GM23338 (cell line): ENCODE data around the gene ADGRB2. TPM values are rescaled to one million over a fixed set of nuclear protein-coding genes. Genes with fewer than 3 reads are reported as not detected.
A peak's percentile ranks its signal among the peaks of the same experiment; 100 is the strongest.

Source experiments
- ATAC-seq: fragments of 200-7000 bp; cut with Tn5 transposase; 3 replicates; pipeline ENCODE4 v1.9.1; 2020
- DNase-seq: peaks from one replicate; pipeline ENCODE4 v3.0.0-alpha.2; 2015; ENCODE audit warnings: low spot score
- H2AFZ ChIP-seq: fragments of 200-600 bp; sonication (generic); 2 replicates; pipeline ENCODE4 v1.8.0; 2016; ENCODE audit warnings: antibody characterized with exemption, mild to moderate bottlenecking, moderate library complexity
- H3F3A ChIP-seq: fragments of 200-600 bp; sonication (generic); replicated peaks from 2 replicates; pipeline ENCODE4 v1.8.0; 2017; ENCODE audit warnings: antibody characterized with exemption, mixed run types, low read depth
- H3K27ac ChIP-seq: fragments of 200-600 bp; sonication (generic); 2 replicates; pipeline ENCODE4 v1.6.1; 2016; ENCODE audit warnings: low read depth
- H3K27me3 ChIP-seq: fragments of 200-600 bp; sonication (generic); 2 replicates; pipeline ENCODE4 v1.8.0; 2016; ENCODE audit warnings: mild to moderate bottlenecking, mixed run types, moderate library complexity; ENCODE audit not compliant: insufficient read depth
- H3K36me3 ChIP-seq: fragments of 200-600 bp; sonication (generic); 2 replicates; pipeline ENCODE4 v1.8.0; 2016; ENCODE audit warnings: mild to moderate bottlenecking; ENCODE audit not compliant: insufficient read depth
- H3K4me1 ChIP-seq: fragments of 200-600 bp; sonication (generic); 2 replicates; pipeline ENCODE4 v1.8.0; 2016; ENCODE audit warnings: mild to moderate bottlenecking, moderate library complexity; ENCODE audit not compliant: insufficient read depth
- H3K4me2 ChIP-seq: fragments of 200-600 bp; sonication (generic); 2 replicates; pipeline ENCODE4 v1.7.1; 2017; ENCODE audit warnings: mixed run types
- H3K4me3 ChIP-seq: fragments of 200-600 bp; sonication (generic); 2 replicates; pipeline ENCODE4 v1.6.1; 2016; ENCODE audit warnings: mixed run types
- H3K79me2 ChIP-seq: fragments of 200-600 bp; sonication (generic); replicated peaks from 2 replicates; pipeline ENCODE4 v1.8.0; 2017; ENCODE audit warnings: mild to moderate bottlenecking; ENCODE audit not compliant: insufficient read depth
- H3K9me2 ChIP-seq: fragments of 200-600 bp; sonication (generic); 2 replicates; pipeline ENCODE4 v1.8.0; 2017; ENCODE audit not compliant: insufficient read depth
- H4K20me1 ChIP-seq: fragments of 200-600 bp; sonication (generic); replicated peaks from 2 replicates; pipeline ENCODE4 v1.8.0; 2017; ENCODE audit warnings: mild to moderate bottlenecking; ENCODE audit not compliant: insufficient read depth
- H3K27ac Mint-ChIP-seq: 2 replicates; pipeline ENCODE4 v1.8.0; 2020; ENCODE audit warnings: inconsistent platforms, mild to moderate bottlenecking, moderate library complexity, mixed read lengths
- H3K27me3 Mint-ChIP-seq: 3 replicates; pipeline ENCODE4 v1.8.0; 2022; ENCODE audit warnings: low read depth, mild to moderate bottlenecking, moderate library complexity, mixed read lengths, inconsistent platforms; ENCODE audit not compliant: insufficient read depth, poor library complexity
- H3K36me3 Mint-ChIP-seq: 3 replicates; pipeline ENCODE4 v1.8.0; 2021; ENCODE audit warnings: low read depth, mild to moderate bottlenecking, inconsistent platforms, moderate library complexity, mixed read lengths
- H3K4me1 Mint-ChIP-seq: 3 replicates; pipeline ENCODE4 v1.8.0; 2020; ENCODE audit warnings: mild to moderate bottlenecking, inconsistent platforms, mixed read lengths
- H3K4me3 Mint-ChIP-seq: 3 replicates; pipeline ENCODE4 v1.8.0; 2021; ENCODE audit warnings: moderate library complexity, mild to moderate bottlenecking, inconsistent platforms, mixed read lengths
- H3K9me3 Mint-ChIP-seq: 3 replicates; pipeline ENCODE4 v1.8.0; 2020; ENCODE audit warnings: moderate library complexity, mild to moderate bottlenecking, inconsistent platforms, mixed read lengths
- CREB1 ChIP-seq: fragments of 250-450 bp; sonication (Bioruptor Pico); IDR thresholded peaks from 2 replicates; pipeline ENCODE4 v1.5.0; 2020; ENCODE audit warnings: low read depth, mild to moderate bottlenecking, moderate library complexity
- CTCF ChIP-seq, 2 experiments: fragments of 200-600 bp in 1 of 2; sonication (generic) in 1 of 2; conservative IDR thresholded peaks; 2 replicates each; pipeline versions ENCODE4 v1.5.1 to v1.6.1; 2016 to 2017; ENCODE audit warnings: antibody characterized with exemption in 2 of 2, low read depth in 2 of 2, mild to moderate bottlenecking in 2 of 2, moderate library complexity in 1 of 2
- ETS1 ChIP-seq: IDR thresholded peaks from 2 replicates; pipeline ENCODE4 v1.6.1; 2016; ENCODE audit warnings: antibody characterized with exemption
- EZH2 ChIP-seq: fragments of 200-600 bp; sonication (generic); IDR thresholded peaks from one replicate; pipeline ENCODE4 v1.8.0; 2017; ENCODE audit warnings: antibody characterized with exemption, mild to moderate bottlenecking, low read depth; ENCODE audit not compliant: unreplicated experiment
- EZH2phosphoT487 ChIP-seq: fragments of 200-600 bp; sonication (generic); IDR thresholded peaks from one replicate; pipeline ENCODE4 v1.8.1; 2018; ENCODE audit warnings: antibody characterized with exemption; ENCODE audit not compliant: unreplicated experiment
- NANOG ChIP-seq: IDR thresholded peaks from 2 replicates; pipeline ENCODE4 v1.6.1; 2016; ENCODE audit warnings: antibody characterized with exemption, borderline replicate concordance
- POLR2AphosphoS5 ChIP-seq: IDR thresholded peaks from 2 replicates; pipeline ENCODE4 v1.6.1; 2016; ENCODE audit warnings: antibody characterized with exemption, low read depth
- REST ChIP-seq: IDR thresholded peaks from one replicate; pipeline ENCODE4 v1.6.1; 2018; ENCODE audit warnings: antibody characterized with exemption; ENCODE audit not compliant: unreplicated experiment
- STAT1 ChIP-seq: IDR thresholded peaks from one replicate; pipeline ENCODE4 v1.6.1; 2016; ENCODE audit warnings: antibody characterized with exemption; ENCODE audit not compliant: unreplicated experiment
- ZNF114 ChIP-seq: fragments of 250-450 bp; sonication (Bioruptor Pico); IDR thresholded peaks from 2 replicates; pipeline ENCODE4 v1.5.0; 2020; ENCODE audit warnings: mild to moderate bottlenecking, moderate library complexity
- ZNF331 ChIP-seq: fragments of 250-450 bp; sonication (Bioruptor Pico); IDR thresholded peaks from 2 replicates; pipeline ENCODE4 v1.5.0; 2020; ENCODE audit warnings: low read depth, mild to moderate bottlenecking, moderate library complexity
- polyA plus RNA-seq: library from polyadenylated mRNA; unstranded; fragments of >200 nt; fragmentation: Nextera tagmentation; extraction: Ambion mirVana; gene quantifications from 2 replicates; pipeline ENCODE4 v1.2.1, GENCODE V29; 2016
- total RNA-seq: library from RNA; depleted of rRNA; stranded (reverse); fragments of >200 nt; shearing (Covaris generic); gene quantifications from 2 replicates; pipeline ENCODE4 v1.2.3, GENCODE V29; 2014

Gene ADGRB2
- total and polyA plus RNA-seq, 2 experiments from 2014 or later = 8.0 to 27.8 TPM

- TF ChIP-seq REST = no peak
- no peak for TF ChIP-seq POLR2AphosphoS5
- TF ChIP-seq CTCF (conservative IDR thresholded peaks at IDR 0.05; ENCODE audit: low read depth in 2 of 2) = no peak
- TF ChIP-seq STAT1 = no peak
- TF ChIP-seq CREB1 (CRISPR knock-in tag) = no peak
- TF ChIP-seq ZNF331 (CRISPR knock-in tag) = no peak
- TF ChIP-seq ZNF114 (CRISPR knock-in tag) = no peak
These were observed 16.8 kb downstream of the ADGRB2 start (continued) for GRCh38 chr1:31747304-31747703.

DNA sequence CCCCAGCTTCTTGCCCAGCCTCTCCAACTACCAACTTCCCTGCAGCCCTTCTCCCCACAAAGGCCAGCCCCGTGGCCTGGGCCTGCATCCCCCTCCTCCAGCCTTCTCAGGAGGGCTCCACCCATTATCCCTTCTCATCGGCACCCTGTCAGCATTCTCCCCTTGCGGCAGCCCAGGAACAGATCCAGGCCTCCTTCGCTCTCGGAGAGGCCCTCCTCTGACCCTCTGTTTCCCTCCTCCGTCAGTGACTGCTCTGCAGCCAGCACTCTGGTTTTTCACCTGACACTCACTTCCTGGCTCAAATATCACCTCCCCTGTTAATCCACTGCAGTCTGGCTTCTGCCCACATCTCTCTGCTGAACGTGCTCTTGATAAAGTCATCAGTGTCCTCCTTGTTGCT lies 17.5 kb downstream of the ADGRB2 start:
- no peak for DNase-seq
- Histone ChIP-seq H3K9me2 (no peaks in the 10 kb centered on the region), H2AFZ (no peak overlapping the region), H3K4me2 (no peak overlapping the region), H3K36me3 (no peaks in the 10 kb centered on the region), H4K20me1 (no peaks in the 10 kb centered on the region), H3K27me3 (no peaks in the 10 kb centered on the region), H3K4me3 (no peak overlapping the region), H3K4me1 (peaks cover 14% of the 10 kb centered on the region), H3K27ac (no peak overlapping the region), H3K79me2 (no peaks in the 10 kb centered on the region), H3F3A (no peaks in the 10 kb centered on the region)
- H3K4me3 Mint-ChIP-seq = no peak overlapping the region; the same call in 2 of the 3 replicates
- H3K9me3 Mint-ChIP-seq = no peaks in the 10 kb centered on the region
- peaks cover 18% of the 10 kb centered on the region for H3K27me3 Mint-ChIP-seq
- H3K4me1 Mint-ChIP-seq = peaks cover 51% of the 10 kb centered on the region
- ATAC-seq = no peak
- H3K36me3 Mint-ChIP-seq = no peaks in the 10 kb centered on the region; the same call in 2 of the 3 replicates
- H3K27ac Mint-ChIP-seq = peak overlapping the region; percentile 59; the same call in 1 of the 2 replicates
- TF ChIP-seq ETS1 = no peak
- no peak for TF ChIP-seq CTCF (conservative IDR thresholded peaks at IDR 0.05; ENCODE audit: low read depth in 2 of 2)
- no peak for TF ChIP-seq EZH2phosphoT487
- TF ChIP-seq POLR2AphosphoS5 = no peak
- TF ChIP-seq NANOG = no peak
- no peak for TF ChIP-seq CREB1 (CRISPR knock-in tag)
- TF ChIP-seq REST = no peak
- TF ChIP-seq EZH2 = no peak
- TF ChIP-seq ZNF331 (CRISPR knock-in tag) = no peak
